Ishikawa (cell line): Measurements from ENCODE around the gene TEX13D.

Source experiments
- CEBPB ChIP-seq: IDR thresholded peaks from 2 replicates; pipeline ENCODE4 v1.6.1; 2012
- CREB1 ChIP-seq: IDR thresholded peaks from 2 replicates; pipeline ENCODE4 v1.6.1; 2012; ENCODE audit warnings: low read depth
- EGR1 ChIP-seq: IDR thresholded peaks from 2 replicates; pipeline ENCODE4 v1.6.1; 2012
- EP300 ChIP-seq: IDR thresholded peaks from 2 replicates; pipeline ENCODE4 v1.6.1; 2012; ENCODE audit warnings: borderline replicate concordance
- FOXM1 ChIP-seq: IDR thresholded peaks from 2 replicates; pipeline ENCODE4 v1.6.1; 2012; ENCODE audit warnings: low read depth, borderline replicate concordance
- NFIC ChIP-seq: IDR thresholded peaks from 2 replicates; pipeline ENCODE4 v1.6.1; 2012
- RAD21 ChIP-seq: IDR thresholded peaks from 2 replicates; pipeline ENCODE4 v1.6.1; 2012; ENCODE audit warnings: low read depth
- REST ChIP-seq: IDR thresholded peaks from 2 replicates; pipeline ENCODE4 v1.6.1; 2012; ENCODE audit warnings: low read depth, mild to moderate bottlenecking
- TAF1 ChIP-seq: IDR thresholded peaks from 2 replicates; pipeline ENCODE4 v1.6.1; 2012; ENCODE audit warnings: low read depth, mild to moderate bottlenecking
- TCF12 ChIP-seq: IDR thresholded peaks from 2 replicates; pipeline ENCODE4 v1.6.1; 2012; ENCODE audit warnings: low read depth
- TEAD4 ChIP-seq: IDR thresholded peaks from 2 replicates; pipeline ENCODE4 v1.6.1; 2012
- USF1 ChIP-seq: IDR thresholded peaks from 2 replicates; pipeline ENCODE4 v1.6.1; 2012
- YY1 ChIP-seq: IDR thresholded peaks from 2 replicates; pipeline ENCODE4 v1.6.1; 2012; ENCODE audit warnings: low read depth
- ZBTB7A ChIP-seq: IDR thresholded peaks from 2 replicates; pipeline ENCODE4 v1.6.1; 2012; ENCODE audit warnings: low read depth
- TF ChIP-seq, protein P1 (sequence below): IDR thresholded peaks from 2 replicates; pipeline ENCODE4 v1.6.1; 2012

Gene TEX13D

GRCh38 chrX:124348182-124348581 lies 15.7 kb downstream of the TEX13D start:
- TF ChIP-seq RAD21 = no peak

DNA sequence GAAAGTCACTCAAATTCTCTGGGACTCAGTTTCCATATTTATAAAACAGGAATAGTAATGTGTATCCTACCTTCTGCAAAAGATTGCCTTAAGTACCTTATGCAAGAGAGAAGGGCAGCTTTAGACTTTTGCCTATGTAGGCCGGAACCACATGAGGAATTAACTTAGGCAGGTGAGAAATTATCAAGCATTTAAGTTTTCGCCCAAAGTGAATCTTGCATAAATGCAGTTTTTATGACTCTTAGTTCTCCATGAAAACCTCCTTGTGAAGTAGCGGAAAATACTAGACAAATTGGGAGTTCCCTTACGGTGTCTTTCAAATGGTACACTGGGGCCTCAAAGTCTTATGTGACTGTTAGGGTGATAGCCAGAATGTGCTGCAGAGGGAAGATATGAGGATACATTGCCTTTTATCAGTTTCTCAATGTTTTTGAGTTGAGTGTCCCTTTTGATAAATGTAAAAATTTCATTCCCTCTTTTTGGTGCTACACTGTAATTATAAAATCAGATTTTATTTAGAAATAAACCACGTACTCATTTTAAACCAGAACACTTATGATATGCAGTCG lies 16.5 kb downstream of the TEX13D start:
- TF ChIP-seq USF1 (no peak), FOXM1 (no peak), ZBTB7A (no peak), TCF12 (no peak), REST (no peak), NFIC (no peak), TEAD4 (no peak), CEBPB (no peak), CREB1 (no peak), TAF1 (no peak), EP300 (no peak), RAD21 (no peak), YY1 (no peak), EGR1 (no peak)
- TF ChIP-seq, protein P1, sequence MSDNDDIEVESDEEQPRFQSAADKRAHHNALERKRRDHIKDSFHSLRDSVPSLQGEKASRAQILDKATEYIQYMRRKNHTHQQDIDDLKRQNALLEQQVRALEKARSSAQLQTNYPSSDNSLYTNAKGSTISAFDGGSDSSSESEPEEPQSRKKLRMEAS = no peak

- TF ChIP-seq YY1 (no peak), CREB1 (no peak), NFIC (no peak), ZBTB7A (no peak), EGR1 (no peak), TCF12 (no peak), REST (no peak), CEBPB (no peak), USF1 (no peak), FOXM1 (no peak), RAD21 (no peak)
- TF ChIP-seq, protein P1 = no peak
Observed at GRCh38 chrX:124354648-124355047, 22.2 kb downstream of the TEX13D start.

GRCh38 chrX:124358800-124359383 lies 26.4 kb downstream of the TEX13D start:
- TF ChIP-seq USF1 (no peak), CREB1 (no peak), TCF12 (no peak), ZBTB7A (no peak), NFIC (no peak)
- TF ChIP-seq, protein P1 = no peak

DNA sequence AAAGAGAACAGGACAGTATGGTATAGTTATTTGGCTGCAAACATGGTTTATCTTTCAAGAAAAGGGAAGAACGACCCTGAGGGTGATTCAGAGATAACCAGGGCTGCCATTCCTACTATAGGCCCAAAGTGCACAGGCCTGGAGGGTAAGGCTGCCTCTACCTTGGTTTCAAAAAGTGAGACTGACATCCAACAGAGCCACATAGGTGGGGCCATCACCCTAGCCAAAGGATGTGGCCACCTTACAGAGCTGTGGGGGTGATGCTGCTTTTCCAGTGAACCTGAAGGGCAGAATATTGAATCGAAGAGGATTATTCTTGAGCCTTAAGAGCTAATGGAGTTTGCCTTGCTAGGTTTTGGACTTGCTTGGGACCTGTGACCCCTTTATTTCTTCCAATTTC lies 29.6 kb downstream of the TEX13D start:
- TF ChIP-seq EP300 (no peak), TCF12 (no peak), EGR1 (no peak), TAF1 (no peak), YY1 (no peak), FOXM1 (no peak), REST (no peak), RAD21 (no peak), CREB1 (no peak), NFIC (no peak), USF1 (no peak), ZBTB7A (no peak), CEBPB (no peak), TEAD4 (no peak)
- TF ChIP-seq, protein P1 = no peak
